ENCODE results near the gene CPSF6. TPM values are rescaled to one million over a fixed set of nuclear protein-coding genes. Genes with fewer than 3 reads are reported as not detected.
"Not testable (repeated sequence)": the region's sequence is repeated elsewhere in the genome, so short reads cannot be mapped to it uniquely, and the experiment has no call there.

Gene CPSF6, protein sequence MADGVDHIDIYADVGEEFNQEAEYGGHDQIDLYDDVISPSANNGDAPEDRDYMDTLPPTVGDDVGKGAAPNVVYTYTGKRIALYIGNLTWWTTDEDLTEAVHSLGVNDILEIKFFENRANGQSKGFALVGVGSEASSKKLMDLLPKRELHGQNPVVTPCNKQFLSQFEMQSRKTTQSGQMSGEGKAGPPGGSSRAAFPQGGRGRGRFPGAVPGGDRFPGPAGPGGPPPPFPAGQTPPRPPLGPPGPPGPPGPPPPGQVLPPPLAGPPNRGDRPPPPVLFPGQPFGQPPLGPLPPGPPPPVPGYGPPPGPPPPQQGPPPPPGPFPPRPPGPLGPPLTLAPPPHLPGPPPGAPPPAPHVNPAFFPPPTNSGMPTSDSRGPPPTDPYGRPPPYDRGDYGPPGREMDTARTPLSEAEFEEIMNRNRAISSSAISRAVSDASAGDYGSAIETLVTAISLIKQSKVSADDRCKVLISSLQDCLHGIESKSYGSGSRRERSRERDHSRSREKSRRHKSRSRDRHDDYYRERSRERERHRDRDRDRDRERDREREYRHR
- 23.9 and 24.5 TPM in 2 replicates for total RNA-seq

DNA sequence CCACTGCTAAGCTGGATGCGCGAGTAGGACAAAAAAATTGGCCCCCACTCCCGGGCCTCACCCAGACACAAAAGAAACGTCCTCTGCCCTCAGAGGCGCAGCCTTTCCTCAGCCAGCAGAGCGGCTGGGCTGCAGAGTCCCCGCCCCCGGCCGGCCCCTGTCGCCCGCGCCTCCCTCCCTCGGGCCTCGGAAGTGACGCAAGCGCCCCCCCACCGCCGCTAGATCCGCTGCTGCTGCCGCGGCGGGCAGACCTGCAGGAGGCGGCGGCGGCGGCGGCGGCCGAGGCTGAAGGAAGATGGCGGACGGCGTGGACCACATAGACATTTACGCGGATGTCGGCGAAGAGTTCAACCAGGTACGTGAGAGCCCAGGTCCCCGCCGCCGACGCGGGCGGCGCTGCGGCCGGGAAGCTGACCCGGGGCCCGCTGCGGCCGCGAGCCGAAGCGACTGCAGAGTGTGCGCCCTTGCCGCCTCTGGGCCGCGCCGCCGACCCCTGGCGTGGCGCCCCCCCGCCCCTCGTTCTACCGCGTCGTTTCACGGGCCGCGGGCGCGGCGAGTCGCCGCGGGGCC is at the start of gene CPSF6:
CPSF6 (plus strand) TSS at position 218 of the 570 bp plus-strand sequence; CDS start at position 296, 78 bp downstream.
- Histone ChIP-seq H3K4me2 (ENCODE audit: insufficient read depth, low read length) (peak within 1 kb of the TSS; percentile 97), H3K9me3 (ENCODE audit: low read depth, low read length) (no peaks in the 10 kb centered on the region), H2AFZ (ENCODE audit: low read length) (peak within 1 kb of the TSS; percentile 99), H3K79me2 (ENCODE audit: insufficient read depth, low read length) (peaks cover 51% of the 10 kb centered on the region), H3K27me3 (ENCODE audit: insufficient read depth, low read length) (no peaks in the 10 kb centered on the region), H3K4me3 (ENCODE audit: insufficient read depth, low read length) (peak within 1 kb of the TSS; percentile 92), H3K27ac (ENCODE audit: low read depth, low read length) (peak within 1 kb of the TSS; percentile 85), H3K4me1 (ENCODE audit: insufficient read depth, low read length) (peaks cover 15% of the 10 kb centered on the region), H3K36me3 (ENCODE audit: insufficient read depth, low read length) (no peaks in the 10 kb centered on the region), H4K20me1 (ENCODE audit: insufficient read depth, low read length) (peaks cover 36% of the 10 kb centered on the region)
- peak; percentile 99 for DNase-seq (ENCODE audit: insufficient read length, low spot score, missing footprints)
- TF ChIP-seq, protein P1, sequence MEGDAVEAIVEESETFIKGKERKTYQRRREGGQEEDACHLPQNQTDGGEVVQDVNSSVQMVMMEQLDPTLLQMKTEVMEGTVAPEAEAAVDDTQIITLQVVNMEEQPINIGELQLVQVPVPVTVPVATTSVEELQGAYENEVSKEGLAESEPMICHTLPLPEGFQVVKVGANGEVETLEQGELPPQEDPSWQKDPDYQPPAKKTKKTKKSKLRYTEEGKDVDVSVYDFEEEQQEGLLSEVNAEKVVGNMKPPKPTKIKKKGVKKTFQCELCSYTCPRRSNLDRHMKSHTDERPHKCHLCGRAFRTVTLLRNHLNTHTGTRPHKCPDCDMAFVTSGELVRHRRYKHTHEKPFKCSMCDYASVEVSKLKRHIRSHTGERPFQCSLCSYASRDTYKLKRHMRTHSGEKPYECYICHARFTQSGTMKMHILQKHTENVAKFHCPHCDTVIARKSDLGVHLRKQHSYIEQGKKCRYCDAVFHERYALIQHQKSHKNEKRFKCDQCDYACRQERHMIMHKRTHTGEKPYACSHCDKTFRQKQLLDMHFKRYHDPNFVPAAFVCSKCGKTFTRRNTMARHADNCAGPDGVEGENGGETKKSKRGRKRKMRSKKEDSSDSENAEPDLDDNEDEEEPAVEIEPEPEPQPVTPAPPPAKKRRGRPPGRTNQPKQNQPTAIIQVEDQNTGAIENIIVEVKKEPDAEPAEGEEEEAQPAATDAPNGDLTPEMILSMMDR (IDR thresholded peaks at IDR 0.05; ENCODE audit: extremely low read depth, low read depth, low read length), result no peak

DNA sequence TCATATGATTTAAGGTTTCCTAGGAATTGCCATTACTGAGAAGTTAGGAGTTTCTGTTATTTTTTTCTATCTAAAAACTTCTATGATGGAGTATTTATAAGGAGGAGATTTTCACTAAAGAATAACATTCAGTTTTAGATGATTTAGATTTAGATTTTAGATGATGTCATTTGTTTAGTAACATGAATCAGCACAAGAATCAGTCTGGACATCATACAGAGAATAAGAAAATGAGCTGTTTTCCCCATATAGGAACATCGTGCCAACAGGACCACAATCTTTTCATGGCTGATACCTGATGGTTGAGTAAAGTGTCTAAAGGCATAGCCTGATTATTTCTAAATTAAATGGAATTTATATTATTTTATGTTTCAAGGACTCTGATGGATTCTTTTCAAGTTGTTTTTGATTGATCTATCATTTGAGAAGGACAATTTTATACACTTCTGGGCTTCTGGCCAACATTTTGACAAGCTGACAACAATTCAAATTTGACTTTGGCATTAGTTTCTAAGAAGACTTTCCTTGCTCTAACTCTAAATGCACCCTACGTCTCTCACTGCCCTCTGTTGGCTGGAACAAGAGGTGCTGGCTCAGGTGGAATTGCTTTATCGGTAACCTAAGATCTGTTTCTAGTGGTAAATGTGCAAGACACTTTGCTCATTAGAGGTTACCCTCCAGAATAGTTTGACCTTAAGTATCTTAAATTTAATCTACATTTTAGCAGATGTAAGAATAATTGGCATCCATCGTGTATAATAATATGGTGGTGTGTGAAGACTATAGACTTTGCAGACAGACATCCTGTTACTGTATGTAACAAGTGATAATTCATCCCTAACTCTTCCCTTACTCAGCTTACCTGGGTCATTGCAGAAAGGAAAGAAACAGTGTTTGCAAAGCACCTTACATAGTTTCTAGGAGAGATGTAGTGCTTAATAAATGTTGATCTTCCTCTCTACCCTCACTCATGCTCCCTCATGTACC is 42.8 kb upstream of the CPSF6 start:
- Histone ChIP-seq H3K36me3 (ENCODE audit: insufficient read depth, low read length) (no peaks in the 10 kb centered on the region), H4K20me1 (ENCODE audit: insufficient read depth, low read length) (no peaks in the 10 kb centered on the region), H2AFZ (ENCODE audit: low read length) (no peak overlapping the region), H3K9me3 (ENCODE audit: low read depth, low read length) (peaks cover 2% of the 10 kb centered on the region), H3K79me2 (ENCODE audit: insufficient read depth, low read length) (no peaks in the 10 kb centered on the region), H3K4me1 (ENCODE audit: insufficient read depth, low read length) (no peaks in the 10 kb centered on the region), H3K4me2 (ENCODE audit: insufficient read depth, low read length) (no peak overlapping the region), H3K4me3 (ENCODE audit: insufficient read depth, low read length) (no peak overlapping the region), H3K27ac (ENCODE audit: low read depth, low read length) (no peak overlapping the region), H3K27me3 (ENCODE audit: insufficient read depth, low read length) (no peaks in the 10 kb centered on the region)
- DNase-seq (ENCODE audit: insufficient read length, low spot score, missing footprints), result no peak
- TF ChIP-seq, protein P1 (IDR thresholded peaks at IDR 0.05; ENCODE audit: extremely low read depth, low read depth, low read length), result peak; percentile 44

DNA sequence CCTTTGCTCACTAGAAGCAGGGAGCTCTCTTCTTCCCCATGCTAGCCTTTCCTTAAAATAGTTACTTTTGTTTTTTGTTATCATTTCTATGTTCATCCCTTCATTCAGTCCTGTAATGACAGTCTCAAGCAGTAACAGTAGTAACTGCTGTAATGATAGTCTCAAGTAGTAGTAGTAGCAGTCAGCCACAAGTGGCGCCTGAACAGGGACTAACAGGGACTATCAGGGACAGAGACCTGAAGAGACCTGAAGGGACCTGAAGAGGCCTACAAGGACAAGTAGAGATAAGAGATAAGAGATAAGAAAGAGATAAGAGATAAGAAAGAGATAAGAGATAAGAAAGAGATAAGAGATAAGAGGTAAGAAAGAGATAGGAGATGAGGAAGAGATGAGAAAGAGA is 39.4 kb upstream of the CPSF6 start:
- not testable (repeated sequence) for H3K27ac ChIP-seq (ENCODE audit: low read depth, low read length); H3K4me3 ChIP-seq (ENCODE audit: insufficient read depth, low read length); H3K27me3 ChIP-seq (ENCODE audit: insufficient read depth, low read length); H3K36me3 ChIP-seq (ENCODE audit: insufficient read depth, low read length); H2AFZ ChIP-seq (ENCODE audit: low read length); H3K4me2 ChIP-seq (ENCODE audit: insufficient read depth, low read length); H3K79me2 ChIP-seq (ENCODE audit: insufficient read depth, low read length); H3K4me1 ChIP-seq (ENCODE audit: insufficient read depth, low read length); DNase-seq (ENCODE audit: insufficient read length, low spot score, missing footprints); H3K9me3 ChIP-seq (ENCODE audit: low read depth, low read length); H4K20me1 ChIP-seq (ENCODE audit: insufficient read depth, low read length)

DNA sequence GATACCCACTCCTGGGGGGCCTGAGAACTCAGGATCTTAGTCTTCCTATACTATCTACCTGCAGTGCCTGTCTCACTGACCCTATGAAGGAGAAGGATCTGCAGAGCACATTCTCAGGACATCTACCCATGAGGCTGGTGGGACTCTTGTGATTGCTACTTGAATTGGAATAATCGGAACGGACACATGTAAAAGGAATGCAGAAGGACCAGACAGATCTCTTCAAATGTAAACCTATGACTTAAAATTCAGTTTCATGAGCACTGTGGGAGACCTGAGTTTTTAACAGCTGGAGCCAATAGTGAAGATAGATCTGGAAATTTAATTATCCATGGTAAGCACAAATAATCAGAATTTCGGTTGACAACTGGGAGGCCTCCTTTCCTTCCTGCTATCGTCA is 35.2 kb upstream of the CPSF6 start:
- H3K4me2 ChIP-seq (ENCODE audit: insufficient read depth, low read length), result no peak overlapping the region
- no peaks in the 10 kb centered on the region for H3K36me3 ChIP-seq (ENCODE audit: insufficient read depth, low read length)
- TF ChIP-seq, protein P1 (IDR thresholded peaks at IDR 0.05; ENCODE audit: extremely low read depth, low read depth, low read length), result no peak
- H3K27ac ChIP-seq (ENCODE audit: low read depth, low read length), result no peak overlapping the region
- H3K79me2 ChIP-seq (ENCODE audit: insufficient read depth, low read length), result no peaks in the 10 kb centered on the region
- DNase-seq (ENCODE audit: insufficient read length, low spot score, missing footprints), result no peak
- H3K9me3 ChIP-seq (ENCODE audit: low read depth, low read length), result peaks cover under 1% of the 10 kb centered on the region
- H2AFZ ChIP-seq (ENCODE audit: low read length), result no peak overlapping the region
- no peak overlapping the region for H3K4me3 ChIP-seq (ENCODE audit: insufficient read depth, low read length)
- H3K27me3 ChIP-seq (ENCODE audit: insufficient read depth, low read length), result no peaks in the 10 kb centered on the region
- H4K20me1 ChIP-seq (ENCODE audit: insufficient read depth, low read length), result no peaks in the 10 kb centered on the region
- H3K4me1 ChIP-seq (ENCODE audit: insufficient read depth, low read length), result no peaks in the 10 kb centered on the region

All from osteoblast (primary cell).